ENCODE measurements around the gene MAGI2.

- no peak for TF ChIP-seq POLR2AphosphoS5 (IDR thresholded peaks at IDR 0.05; ENCODE audit: insufficient read depth in 1 of 2, low read depth in 1 of 2)
- TF ChIP-seq CTCF (IDR thresholded peaks at IDR 0.05) = no peak
- TF ChIP-seq POLR2A (IDR thresholded peaks at IDR 0.05) = no peak
Observed at GRCh38 chr7:78780560-78780959, 672.9 kb downstream of the MAGI2 start.
